Epithelial cell of proximal tubule (primary cell): ENCODE data around the gene DUT. TPM values are rescaled to one million over a fixed set of nuclear protein-coding genes. Genes with fewer than 3 reads are reported as not detected.

Experiments
- DNase-seq: peaks from one replicate; pipeline ENCODE4 v3.0.0-alpha.2; 2011; ENCODE audit warnings: low read depth
- H3K4me3 ChIP-seq: 2 replicates; pipeline ENCODE4 v1.5.1; 2011; ENCODE audit warnings: low read depth, mild to moderate bottlenecking, low read length
- total RNA-seq: library from RNA; depleted of rRNA; stranded (reverse); fragments of >200 nt; gene quantifications from 2 replicates; pipeline ENCODE4 v1.2.3, GENCODE V29; 2015
- TF ChIP-seq, protein P1 (sequence below): conservative IDR thresholded peaks from 2 replicates; pipeline ENCODE4 v1.5.1; 2012; ENCODE audit warnings: low read depth, mild to moderate bottlenecking, low read length

The DUT gene
- total RNA-seq, 1 donor from 2014 or later, result 158 TPM

GRCh38 chr15:48366584-48367312, 35.5 kb downstream of the DUT start:
- TF ChIP-seq, protein P1, sequence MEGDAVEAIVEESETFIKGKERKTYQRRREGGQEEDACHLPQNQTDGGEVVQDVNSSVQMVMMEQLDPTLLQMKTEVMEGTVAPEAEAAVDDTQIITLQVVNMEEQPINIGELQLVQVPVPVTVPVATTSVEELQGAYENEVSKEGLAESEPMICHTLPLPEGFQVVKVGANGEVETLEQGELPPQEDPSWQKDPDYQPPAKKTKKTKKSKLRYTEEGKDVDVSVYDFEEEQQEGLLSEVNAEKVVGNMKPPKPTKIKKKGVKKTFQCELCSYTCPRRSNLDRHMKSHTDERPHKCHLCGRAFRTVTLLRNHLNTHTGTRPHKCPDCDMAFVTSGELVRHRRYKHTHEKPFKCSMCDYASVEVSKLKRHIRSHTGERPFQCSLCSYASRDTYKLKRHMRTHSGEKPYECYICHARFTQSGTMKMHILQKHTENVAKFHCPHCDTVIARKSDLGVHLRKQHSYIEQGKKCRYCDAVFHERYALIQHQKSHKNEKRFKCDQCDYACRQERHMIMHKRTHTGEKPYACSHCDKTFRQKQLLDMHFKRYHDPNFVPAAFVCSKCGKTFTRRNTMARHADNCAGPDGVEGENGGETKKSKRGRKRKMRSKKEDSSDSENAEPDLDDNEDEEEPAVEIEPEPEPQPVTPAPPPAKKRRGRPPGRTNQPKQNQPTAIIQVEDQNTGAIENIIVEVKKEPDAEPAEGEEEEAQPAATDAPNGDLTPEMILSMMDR, result no peak
- DNase-seq, result no peak
- H3K4me3 ChIP-seq, result no peak overlapping the region

DNA sequence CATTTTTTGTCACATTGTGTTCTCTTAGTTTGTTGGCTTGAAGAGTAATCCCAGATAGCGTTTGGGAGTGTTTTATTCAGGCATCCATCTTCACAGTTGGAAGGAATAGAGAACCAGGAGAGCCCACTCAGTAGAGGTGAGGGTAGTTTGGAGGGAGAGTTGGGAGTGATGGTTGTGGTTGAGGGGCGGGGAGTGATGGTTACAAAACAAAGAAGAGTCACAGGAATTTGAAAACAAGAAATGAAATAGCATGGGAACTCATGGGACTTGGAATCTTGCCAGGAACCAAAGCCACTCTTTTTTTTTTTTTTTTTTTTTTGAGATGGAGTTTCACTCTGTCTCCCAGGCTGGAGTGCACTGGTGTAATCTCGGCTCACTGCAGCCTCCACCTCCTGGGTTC, 36.3 kb downstream of the DUT start:
- DNase-seq, result no peak
- TF ChIP-seq, protein P1, result no peak

DNA sequence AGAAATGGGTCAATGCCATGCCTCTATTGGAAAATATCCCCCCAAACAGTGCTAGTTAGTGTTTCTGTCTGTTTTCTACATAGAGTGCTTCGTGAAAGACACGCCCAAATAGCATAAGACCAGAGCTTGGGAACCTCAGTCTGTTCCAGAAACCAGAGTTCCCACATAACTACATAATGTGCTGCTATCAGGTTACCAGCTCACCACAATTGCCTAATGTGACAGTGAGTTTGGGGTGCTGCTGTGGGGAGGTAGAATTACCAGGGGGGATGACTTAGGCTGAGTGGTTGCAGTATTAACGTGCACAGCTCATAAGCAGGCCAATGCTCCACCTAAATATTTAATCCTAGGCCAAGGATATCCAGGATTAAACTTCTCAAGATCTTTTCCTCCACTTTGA, 39.2 kb downstream of the DUT start:
- no peak for DNase-seq
- H3K4me3 ChIP-seq, result no peak overlapping the region
- TF ChIP-seq, protein P1, result no peak

More for the DNA sequence above, 36.3 kb downstream of the DUT start:
- no peak overlapping the region for H3K4me3 ChIP-seq

- H3K4me3 ChIP-seq, result no peak overlapping the region
- TF ChIP-seq, protein P1, result no peak
- DNase-seq, result no peak
Measured at GRCh38 chr15:48371550-48371949, 40.3 kb downstream of the DUT start.

- H3K4me3 ChIP-seq, result no peak overlapping the region
- DNase-seq, result no peak
- TF ChIP-seq, protein P1, result no peak
Measured at GRCh38 chr15:48371961-48372360, 40.7 kb downstream of the DUT start.

DNA sequence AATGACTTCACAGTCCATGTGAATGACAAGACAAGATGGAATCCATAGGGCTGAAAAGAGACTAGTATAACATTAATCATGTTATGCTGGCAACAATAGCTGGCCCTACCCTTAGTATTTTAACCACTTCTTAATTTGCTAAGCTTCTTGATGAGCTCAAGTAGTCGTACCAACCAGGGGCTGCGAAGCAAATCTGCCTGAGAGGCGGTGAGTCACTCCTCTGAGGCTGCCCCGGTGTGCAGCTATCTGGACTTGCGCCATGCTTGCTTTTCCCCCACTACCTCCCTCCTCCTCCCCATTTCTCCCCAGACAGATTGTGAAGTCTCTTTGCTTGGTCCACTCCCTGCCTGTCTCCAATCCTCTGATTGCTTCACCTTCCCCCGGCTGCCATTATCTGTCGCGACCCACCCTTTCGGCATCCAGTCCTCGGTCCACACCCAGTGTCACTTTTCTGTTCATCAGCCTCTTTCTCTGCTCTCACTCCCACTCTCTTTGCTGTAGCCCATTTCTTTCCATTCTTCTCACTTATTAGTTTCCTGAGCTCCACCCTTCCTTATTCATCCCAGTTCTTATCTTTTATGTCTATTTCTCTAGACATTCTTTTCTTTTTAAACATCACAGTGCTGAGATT, 42.7 kb downstream of the DUT start:
- no peak overlapping the region for H3K4me3 ChIP-seq
- TF ChIP-seq, protein P1, result no peak
- DNase-seq, result no peak
